HepG2 (cell line): ENCODE data around the gene RBM12. TPM values are rescaled to one million over a fixed set of nuclear protein-coding genes. Genes with fewer than 3 reads are reported as not detected.

Experiments used
- FOXK1 ChIP-seq: sonication (generic); formaldehyde crosslinking; IDR thresholded peaks from 2 replicates; pipeline ENCODE4 v1.4.0; 2020; ENCODE audit warnings: low read depth, missing genetic modification reagents, borderline replicate concordance
- NR2F6 ChIP-seq, 2 experiments: IDR thresholded peaks; 2 replicates each; pipeline ENCODE4 v1.6.1; 2016; ENCODE audit warnings: antibody characterized with exemption in 1 of 2, mild to moderate bottlenecking in 1 of 2
- PATZ1 ChIP-seq: sonication (generic); formaldehyde crosslinking; IDR thresholded peaks from 2 replicates; pipeline ENCODE4 v1.4.0; 2020; ENCODE audit warnings: missing genetic modification reagents
- SAP130 ChIP-seq: IDR thresholded peaks from 2 replicates; pipeline ENCODE4 v1.6.1; 2016; ENCODE audit warnings: low read depth
- SIX1 ChIP-seq: sonication (generic); formaldehyde crosslinking; IDR thresholded peaks from 2 replicates; pipeline ENCODE4 v1.4.0; 2020; ENCODE audit warnings: missing genetic modification reagents, borderline replicate concordance
- ZBTB40 ChIP-seq, 2 experiments: fragments of 450-650 bp in 1 of 2; sonication (generic) in 1 of 2; formaldehyde crosslinking in 1 of 2; IDR thresholded peaks; 2 replicates each; pipeline versions ENCODE4 v1.6.1 to v1.8.0; 2016 to 2022; ENCODE audit warnings: antibody characterized with exemption in 1 of 2, mild to moderate bottlenecking in 1 of 2, missing genetic modification reagents in 1 of 2
- ZNF383 ChIP-seq: sonication (generic); formaldehyde crosslinking; IDR thresholded peaks from 2 replicates; pipeline ENCODE4 v1.4.0; 2020; ENCODE audit warnings: missing genetic modification reagents, mild to moderate bottlenecking, borderline replicate concordance
- polyA plus RNA-seq, 8 experiments: library from polyadenylated mRNA; depleted of rRNA in 3 of 8; stranded (reverse) in 7 of 8; unstranded in 1 of 8; fragments of >200 nt; fragmentation: Illumina TruSeq in 4 of 8; extraction: Trizol in 4 of 8; gene quantifications; 2 replicates each; pipeline versions ENCODE4 v1.2.1 to v1.2.3, GENCODE V29; 2011 to 2016; ENCODE audit warnings: low read depth in 4 of 8, missing spikeins in 1 of 8, mixed read lengths in 1 of 8; ENCODE audit not compliant: insufficient read depth in 1 of 8
- total RNA-seq, 5 experiments: library from RNA; depleted of rRNA; stranded (reverse); fragments of >200 nt; fragmentation: Illumina TruSeq; extraction: Trizol; gene quantifications; 2 replicates each; pipeline ENCODE4 v1.2.3, GENCODE V29; 2016; ENCODE audit warnings: low read depth in 1 of 5

Gene RBM12
- total and polyA plus RNA-seq, 2 of the 13 experiments (the other 11 are each of a cell fraction or from before 2014, with no cell fraction given), result 97.9 to 104 TPM

- TF ChIP-seq ZBTB40 (IDR thresholded peaks at IDR 0.05) (no peak), ZBTB40 (CRISPR knock-in tag; IDR thresholded peaks at IDR 0.05) (no peak), ZNF383 (CRISPR knock-in tag) (no peak), SAP130 (peak; percentile 12; the same call in 1 of the 2 replicates), SIX1 (0 out of 2 replicates have a peak, but pooled peaks have one; percentile 9), FOXK1 (CRISPR knock-in tag) (no peak), PATZ1 (CRISPR knock-in tag) (no peak), NR2F6 (IDR thresholded peaks at IDR 0.05) (no peak), NR2F6 (CRISPR knock-in tag; IDR thresholded peaks at IDR 0.05) (no peak)
Measured at GRCh38 chr20:35661053-35661452, 3.6 kb downstream of the RBM12 start (continued).
